ENCODE data around the gene TBL1Y.

- TF ChIP-seq CTCF (IDR thresholded peaks at IDR 0.05; ENCODE audit: poor library complexity, severe bottlenecking) (no peak), REST (IDR thresholded peaks at IDR 0.05; ENCODE audit: borderline replicate concordance) (no peak), TAF1 (IDR thresholded peaks at IDR 0.05; ENCODE audit: low read depth) (no peak), EP300 (conservative IDR thresholded peaks at IDR 0.05; ENCODE audit: poor library complexity, severe bottlenecking) (no peak), MXI1 (conservative IDR thresholded peaks at IDR 0.05; ENCODE audit: poor library complexity, severe bottlenecking) (no peak)
These were observed 92.1 kb downstream of the TBL1Y start for GRCh38 chrY:7002581-7002980.

All from neural cell (in vitro differentiated cells).